ENCODE measurements around the gene HNRNPA1. TPM values are rescaled to one million over a fixed set of nuclear protein-coding genes. Genes with fewer than 3 reads are reported as not detected.

HNRNPA1 gene
- total and polyA plus RNA-seq, 9 of the 15 experiments (the other 6 are each of a cell fraction or from before 2014, with no cell fraction given), result 1,166 to 2,703 (median 1,815) TPM

- no peaks in the 10 kb centered on the region for H3K79me2 ChIP-seq (ENCODE audit: control insufficient read depth, insufficient read depth, low read length)
- H3K9ac ChIP-seq (ENCODE audit: insufficient read depth in 1 of 2, low read depth in 2 of 2, low read length in 2 of 2), result no peak overlapping the region
- H3K9me3 ChIP-seq (replicated peaks; ENCODE audit: control insufficient read depth, insufficient read depth, low read depth, low read length), result no peaks in the 10 kb centered on the region
- no peaks in the 10 kb centered on the region for H3K9me1 ChIP-seq (ENCODE audit: control insufficient read depth, insufficient read depth, low read length)
- in situ Hi-C loops (cut with MboI) (no loop called here), intact Hi-C loops (cut with micrococcal nuclease) (no loop called here)
- ChIA-PET CTCF (ENCODE audit: low intra/inter-chr PET ratio) (no interaction called here), POLR2A (interaction anchor here (0.6 to 1.2 kb wide), 2 partner anchors 54 to 157 kb away, joined by 3 read pairs; no protein-coding TSS in a partner anchor)
- H4K20me1 ChIP-seq (replicated peaks; ENCODE audit: control insufficient read depth, insufficient read depth, low read length), result no peaks in the 10 kb centered on the region
- DNase-seq (ENCODE audit: extremely low read depth in 1 of 4, low spot score in 3 of 4) (no peak), FAIRE-seq (no peak), ATAC-seq (no peak)
- H3K36me3 ChIP-seq (ENCODE audit: control insufficient read depth, insufficient read depth, low read length), result peaks cover 8% of the 10 kb centered on the region; the same call in 1 of the 3 replicates
- H3K27me3 ChIP-seq (ENCODE audit: control insufficient read depth in 2 of 2, insufficient read depth in 2 of 2, low read length in 2 of 2), result no peaks in the 10 kb centered on the region
- no TSS peak for BruUV-seq (replicated peaks)
- no peak for TF ChIP-seq IFI16 (CRISPR knock-in tag; IDR thresholded peaks at IDR 0.05)
- no peak for TF ChIP-seq ZNF398 (CRISPR knock-in tag; IDR thresholded peaks at IDR 0.05)
- TF ChIP-seq TCF7 (IDR thresholded peaks at IDR 0.05; ENCODE audit: borderline replicate concordance), result no peak
- no peak overlapping the region for H3K4me3 ChIP-seq
- no peak overlapping the region for H3K27ac ChIP-seq (ENCODE audit: extremely low read depth, low read depth, low read length)
- H3K4me1 ChIP-seq (replicated peaks in 1 of 2; ENCODE audit: control insufficient read depth in 2 of 2, insufficient read depth in 2 of 2, low read length in 2 of 2), result peaks cover 0 to 11% of the 10 kb centered on the region in 2 experiments; a peak in 4 of 5 replicates
- WGBS (ENCODE audit: insufficient coverage, low coverage, missing lambda C conversion rate), result 92% methylated on average over 2 of the region's 2 CpGs
- H2AFZ ChIP-seq (ENCODE audit: low read depth, low read length), result no peak overlapping the region
- H3K4me2 ChIP-seq (ENCODE audit: insufficient read depth, low read length), result no peak overlapping the region
These were observed 47.7 kb upstream of the HNRNPA1 start for GRCh38 chr12:54232790-54233189.

- no peak for FAIRE-seq
- no TSS peak for BruUV-seq (replicated peaks)
- no peak for DNase-seq (ENCODE audit: extremely low read depth in 1 of 4, low spot score in 3 of 4)
- no peaks in the 10 kb centered on the region for H3K79me2 ChIP-seq (ENCODE audit: control insufficient read depth, insufficient read depth, low read length)
- H4K20me1 ChIP-seq (replicated peaks; ENCODE audit: control insufficient read depth, insufficient read depth, low read length), result no peaks in the 10 kb centered on the region
- no peak overlapping the region for H3K27ac ChIP-seq (ENCODE audit: extremely low read depth, low read depth, low read length)
- in situ Hi-C loops (cut with MboI), result no loop called here
- no peak overlapping the region for H2AFZ ChIP-seq (ENCODE audit: low read depth, low read length)
- peaks cover 48% of the 10 kb centered on the region for H3K36me3 ChIP-seq (ENCODE audit: control insufficient read depth, insufficient read depth, low read length)
- H3K9me1 ChIP-seq (ENCODE audit: control insufficient read depth, insufficient read depth, low read length), result no peaks in the 10 kb centered on the region
- no peak overlapping the region for H3K9ac ChIP-seq (ENCODE audit: insufficient read depth in 1 of 2, low read depth in 2 of 2, low read length in 2 of 2)
- peak; percentile 32; the same call in 1 of the 3 replicates for ATAC-seq
- intact Hi-C loops (cut with micrococcal nuclease), result no loop called here
- no peak overlapping the region for H3K4me3 ChIP-seq
- 80% methylated on average over 1 of the region's 1 CpG for WGBS (ENCODE audit: insufficient coverage, low coverage, missing lambda C conversion rate)
- no peaks in the 10 kb centered on the region for H3K27me3 ChIP-seq (ENCODE audit: control insufficient read depth in 2 of 2, insufficient read depth in 2 of 2, low read length in 2 of 2)
- H3K4me1 ChIP-seq (replicated peaks in 1 of 2; ENCODE audit: control insufficient read depth in 2 of 2, insufficient read depth in 2 of 2, low read length in 2 of 2), result peaks cover 4 to 10% of the 10 kb centered on the region in 2 experiments; a peak in 3 of 5 replicates
- H3K9me3 ChIP-seq (replicated peaks; ENCODE audit: control insufficient read depth, insufficient read depth, low read depth, low read length), result no peaks in the 10 kb centered on the region
- CTCF ChIA-PET (ENCODE audit: low intra/inter-chr PET ratio), result no interaction called here
- POLR2A ChIA-PET, result interaction anchor here (0.6 to 6.4 kb wide), 6 partner anchors 8 to 47 kb away, joined by 3 to 31 read pairs (median 3); no protein-coding TSS in a partner anchor
- no peak overlapping the region for H3K4me2 ChIP-seq (ENCODE audit: insufficient read depth, low read length)
- TF ChIP-seq ZNF584 (CRISPR knock-in tag; IDR thresholded peaks at IDR 0.05; ENCODE audit: low read depth), result no peak
- no peak for TF ChIP-seq CREM (IDR thresholded peaks at IDR 0.05; ENCODE audit: low read depth)
- no peak for TF ChIP-seq ZBTB12 (CRISPR knock-in tag; IDR thresholded peaks at IDR 0.05)
- no peak for TF ChIP-seq MXD1 (CRISPR knock-in tag; IDR thresholded peaks at IDR 0.05; ENCODE audit: borderline replicate concordance, poor library complexity, severe bottlenecking)
These were observed 42.0 kb upstream of the HNRNPA1 start for GRCh38 chr12:54238531-54238930.

Measured in K562 (cell line).